Activated T-cell treated with anti-CD3 and anti-CD28 coated beads, Interleukin-2, amount 50 U/mL, for 24 hours (primary cell): Measurements from ENCODE around the gene CAMSAP1.

Source experiments
- DNase-seq: peaks from one replicate; pipeline ENCODE4 v3.0.0-alpha.2; 2020
- H3K27ac Mint-ChIP-seq: 2 replicates; pipeline ENCODE4 v1.8.0; 2020; ENCODE audit warnings: mild to moderate bottlenecking, mixed read lengths
- H3K27me3 Mint-ChIP-seq: 2 replicates; pipeline ENCODE4 v1.8.0; 2020; ENCODE audit warnings: mixed read lengths
- H3K36me3 Mint-ChIP-seq: 2 replicates; pipeline ENCODE4 v1.8.0; 2020; ENCODE audit warnings: low read depth, mixed read lengths
- H3K4me1 Mint-ChIP-seq: 2 replicates; pipeline ENCODE4 v1.8.0; 2020; ENCODE audit warnings: low read depth, mixed read lengths
- H3K4me3 Mint-ChIP-seq: 2 replicates; pipeline ENCODE4 v1.8.0; 2020; ENCODE audit warnings: mild to moderate bottlenecking, moderate library complexity, mixed read lengths
- H3K9me3 Mint-ChIP-seq: 2 replicates; pipeline ENCODE4 v1.8.0; 2020; ENCODE audit warnings: mixed read lengths

CAMSAP1 gene

GRCh38 chr9:135804581-135805421 lies 102.5 kb downstream of the CAMSAP1 start:
- no peak overlapping the region for H3K4me3 Mint-ChIP-seq
- no peaks in the 10 kb centered on the region for H3K9me3 Mint-ChIP-seq
- H3K4me1 Mint-ChIP-seq = peaks cover 8% of the 10 kb centered on the region
- H3K27ac Mint-ChIP-seq = no peak overlapping the region
- peaks cover 9% of the 10 kb centered on the region for H3K36me3 Mint-ChIP-seq
- DNase-seq = no peak
- no peaks in the 10 kb centered on the region for H3K27me3 Mint-ChIP-seq

DNA sequence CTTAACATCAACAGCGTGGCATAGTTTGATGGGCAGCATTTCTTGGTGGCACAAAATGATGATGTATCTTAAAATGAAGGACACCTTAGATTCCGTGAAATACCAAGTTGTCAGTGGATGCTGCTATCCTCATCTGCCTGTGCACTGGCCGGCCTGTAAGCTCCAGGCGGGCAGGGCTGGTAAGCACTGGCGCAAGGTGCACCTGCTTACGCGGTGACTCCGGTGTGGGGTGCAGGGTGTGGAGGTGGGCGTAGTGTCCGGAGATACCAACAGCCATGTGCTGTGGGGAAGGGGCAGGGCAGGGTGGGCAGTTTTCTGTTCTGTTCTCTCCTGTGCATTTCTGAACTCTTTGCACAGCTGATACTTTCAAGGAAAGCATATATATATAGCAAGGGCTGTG lies 103.9 kb downstream of the CAMSAP1 start:
- Mint-ChIP-seq H3K4me1 (peaks cover 8% of the 10 kb centered on the region), H3K4me3 (no peak overlapping the region), H3K36me3 (no peaks in the 10 kb centered on the region), H3K27ac (no peak overlapping the region), H3K27me3 (no peaks in the 10 kb centered on the region), H3K9me3 (no peaks in the 10 kb centered on the region)
- DNase-seq = no peak

GRCh38 chr9:135802876-135803419 lies 104.4 kb downstream of the CAMSAP1 start:
- Mint-ChIP-seq H3K36me3 (no peaks in the 10 kb centered on the region), H3K4me3 (no peak overlapping the region), H3K27me3 (no peaks in the 10 kb centered on the region), H3K4me1 (peaks cover 8% of the 10 kb centered on the region), H3K9me3 (no peaks in the 10 kb centered on the region), H3K27ac (no peak overlapping the region)
- no peak for DNase-seq

- Mint-ChIP-seq H3K27ac (no peak overlapping the region), H3K4me1 (peaks cover 7% of the 10 kb centered on the region), H3K4me3 (no peak overlapping the region), H3K9me3 (no peaks in the 10 kb centered on the region), H3K36me3 (no peaks in the 10 kb centered on the region), H3K27me3 (no peaks in the 10 kb centered on the region)
- no peak for DNase-seq
Observed at GRCh38 chr9:135801070-135801469, 106.3 kb downstream of the CAMSAP1 start.

GRCh38 chr9:135799261-135799660 lies 108.1 kb downstream of the CAMSAP1 start:
- no peaks in the 10 kb centered on the region for H3K27me3 Mint-ChIP-seq

GRCh38 chr9:135798263-135798585 lies 109.1 kb downstream of the CAMSAP1 start:
- DNase-seq = no peak
- Mint-ChIP-seq H3K4me3 (no peak overlapping the region), H3K9me3 (no peaks in the 10 kb centered on the region), H3K27me3 (no peaks in the 10 kb centered on the region), H3K27ac (peak overlapping the region; percentile 9), H3K36me3 (no peaks in the 10 kb centered on the region), H3K4me1 (no peaks in the 10 kb centered on the region)

More at GRCh38 chr9:135799261-135799660, 108.1 kb downstream of the CAMSAP1 start:
- peak overlapping the region; percentile 9 for H3K27ac Mint-ChIP-seq
- DNase-seq = no peak
- H3K4me1 Mint-ChIP-seq = no peaks in the 10 kb centered on the region
- H3K4me3 Mint-ChIP-seq = no peak overlapping the region
- no peaks in the 10 kb centered on the region for H3K9me3 Mint-ChIP-seq
- H3K36me3 Mint-ChIP-seq = no peaks in the 10 kb centered on the region

- Mint-ChIP-seq H3K9me3 (no peaks in the 10 kb centered on the region), H3K4me3 (no peak overlapping the region), H3K36me3 (no peaks in the 10 kb centered on the region), H3K4me1 (no peaks in the 10 kb centered on the region), H3K27ac (no peak overlapping the region), H3K27me3 (no peaks in the 10 kb centered on the region)
- DNase-seq = peak; percentile 60
Observed at GRCh38 chr9:135797507-135798262, 109.7 kb downstream of the CAMSAP1 start.

DNA sequence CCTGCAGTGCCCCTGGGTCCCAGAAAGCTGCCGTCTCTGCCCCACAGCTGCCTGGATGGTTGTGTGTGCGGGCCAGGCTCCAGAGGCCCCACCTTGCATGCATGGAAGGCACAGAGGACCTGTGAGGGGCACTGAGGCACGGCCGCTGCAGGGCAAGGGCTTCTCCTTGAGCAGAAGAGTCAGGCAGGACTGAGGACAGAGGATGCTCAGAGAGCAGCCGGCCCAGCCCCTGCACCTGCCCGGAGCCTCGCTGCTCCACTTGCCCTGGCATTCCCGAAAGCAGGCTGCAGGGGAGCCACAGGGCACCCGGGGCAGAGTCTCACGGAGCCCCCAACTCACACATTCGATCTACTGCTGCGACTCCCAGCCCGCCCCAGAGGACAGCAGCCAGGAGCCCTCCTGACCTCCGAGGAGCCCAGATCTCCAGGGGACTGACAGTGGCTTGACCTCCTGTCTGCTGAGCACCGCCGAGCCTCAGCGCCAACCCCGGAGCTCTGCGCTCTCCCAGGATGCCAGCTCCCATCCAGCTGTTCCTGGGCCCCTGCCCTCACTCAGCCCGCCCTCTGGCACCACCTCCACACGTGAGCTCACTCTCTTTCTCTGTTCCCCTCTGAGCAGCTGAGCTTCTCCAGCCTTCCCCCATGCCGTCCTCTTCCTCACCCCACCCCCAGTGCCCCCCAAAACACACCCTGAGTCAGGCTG lies 110.4 kb downstream of the CAMSAP1 start:
- Mint-ChIP-seq H3K4me1 (no peaks in the 10 kb centered on the region), H3K36me3 (no peaks in the 10 kb centered on the region), H3K27me3 (no peaks in the 10 kb centered on the region), H3K9me3 (no peaks in the 10 kb centered on the region), H3K27ac (no peak overlapping the region), H3K4me3 (no peak overlapping the region)
- no peak for DNase-seq

DNA sequence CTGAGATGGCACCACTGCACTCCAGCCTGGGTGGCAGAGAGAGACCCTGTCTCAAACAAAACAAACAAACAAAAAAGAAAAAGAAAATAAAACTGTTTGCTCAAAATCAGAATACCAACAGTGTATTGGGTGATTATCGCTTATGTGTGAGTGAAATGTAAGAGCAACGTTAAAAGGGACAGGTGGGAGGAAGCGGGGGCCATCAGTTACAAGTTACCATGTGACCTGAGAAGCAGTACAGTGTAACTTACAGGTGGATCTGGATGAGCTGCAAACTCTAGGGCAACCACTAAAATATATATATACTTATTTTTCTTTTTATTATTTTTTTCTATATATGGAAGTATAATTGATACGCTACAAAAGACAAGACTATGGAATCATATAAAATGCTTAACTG lies 112.0 kb downstream of the CAMSAP1 start:
- H3K27ac Mint-ChIP-seq = no peak overlapping the region
- H3K9me3 Mint-ChIP-seq = no peaks in the 10 kb centered on the region
- no peak for DNase-seq
- H3K36me3 Mint-ChIP-seq = no peaks in the 10 kb centered on the region
- no peaks in the 10 kb centered on the region for H3K4me1 Mint-ChIP-seq
- no peaks in the 10 kb centered on the region for H3K27me3 Mint-ChIP-seq
- H3K4me3 Mint-ChIP-seq = no peak overlapping the region

DNA sequence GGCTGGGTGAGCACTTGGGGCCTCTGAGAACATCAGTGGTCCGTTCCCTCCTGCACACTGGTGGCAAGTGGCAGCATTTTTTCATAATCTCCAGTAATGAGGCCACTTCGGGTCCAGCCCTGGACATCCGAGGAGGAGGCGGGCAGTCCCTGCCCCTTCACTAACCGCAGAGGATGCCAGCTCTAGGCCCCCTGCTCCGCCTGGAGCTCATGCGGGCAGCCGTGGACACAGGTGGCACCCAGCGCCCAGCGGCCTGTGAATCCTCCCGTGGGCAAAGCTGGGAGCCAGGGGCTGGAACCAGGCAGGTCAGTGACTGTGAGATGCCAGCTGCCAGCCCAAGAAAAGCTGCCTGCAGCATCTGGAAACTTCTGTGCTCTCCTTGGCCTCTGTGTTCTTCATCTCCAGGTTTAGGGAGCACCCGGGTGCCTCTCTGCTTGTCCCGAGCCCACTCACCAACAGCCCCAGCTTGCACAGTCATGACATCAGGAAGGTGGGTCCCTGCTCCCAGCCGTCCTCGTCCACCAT lies 112.9 kb downstream of the CAMSAP1 start:
- Mint-ChIP-seq H3K9me3 (no peaks in the 10 kb centered on the region), H3K4me3 (no peak overlapping the region), H3K27ac (no peak overlapping the region), H3K27me3 (no peaks in the 10 kb centered on the region), H3K36me3 (no peaks in the 10 kb centered on the region), H3K4me1 (no peaks in the 10 kb centered on the region)
- no peak for DNase-seq

- Mint-ChIP-seq H3K9me3 (no peaks in the 10 kb centered on the region), H3K4me1 (no peaks in the 10 kb centered on the region), H3K27ac (no peak overlapping the region), H3K27me3 (no peaks in the 10 kb centered on the region), H3K4me3 (no peak overlapping the region), H3K36me3 (no peaks in the 10 kb centered on the region)
- DNase-seq = no peak
Observed at GRCh38 chr9:135794057-135794335, 113.3 kb downstream of the CAMSAP1 start.

DNA sequence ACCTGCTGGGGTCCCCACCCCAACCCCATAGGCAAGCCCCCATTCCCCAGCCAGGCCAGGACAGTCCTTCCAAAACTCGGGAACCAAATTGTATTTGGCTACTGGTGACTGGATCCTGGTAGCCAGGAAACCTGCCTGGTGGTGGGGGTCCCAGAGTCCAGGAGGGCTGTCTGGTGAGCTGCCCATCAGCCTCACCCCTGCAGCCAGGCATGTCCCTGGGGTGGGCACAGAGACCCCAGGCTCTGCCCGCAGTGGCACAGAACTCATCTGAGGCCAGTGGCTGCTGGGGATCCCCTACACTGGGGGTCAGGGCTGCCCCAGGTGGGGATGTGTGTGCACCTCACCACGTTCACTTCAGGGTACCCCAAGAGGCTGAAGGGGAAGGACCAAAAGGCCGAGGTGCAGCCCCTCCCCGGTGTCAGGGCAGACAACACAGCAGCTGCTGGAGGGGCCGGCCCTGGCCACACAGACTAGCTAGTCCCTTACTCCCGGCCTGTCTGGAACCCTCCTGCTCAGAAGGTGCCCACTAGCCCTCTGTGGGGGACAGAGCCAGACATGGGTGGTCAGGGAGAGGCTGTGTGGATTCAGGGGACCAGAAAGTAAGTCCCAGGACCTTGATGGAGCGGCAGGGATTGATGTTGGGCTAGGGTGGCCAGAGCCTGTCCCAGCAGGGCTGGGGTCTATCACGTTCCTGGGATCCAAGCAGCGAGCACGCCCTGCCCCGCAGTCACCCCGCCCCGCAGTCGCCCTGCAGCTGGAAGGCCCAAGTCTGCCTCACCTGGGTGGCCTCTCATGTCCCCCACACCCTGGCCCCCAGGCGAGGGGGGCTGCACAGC lies 113.9 kb downstream of the CAMSAP1 start:
- Mint-ChIP-seq H3K27ac (no peak overlapping the region), H3K4me3 (no peak overlapping the region), H3K27me3 (no peaks in the 10 kb centered on the region), H3K9me3 (no peaks in the 10 kb centered on the region), H3K4me1 (no peaks in the 10 kb centered on the region), H3K36me3 (no peaks in the 10 kb centered on the region)
- DNase-seq = no peak

DNA sequence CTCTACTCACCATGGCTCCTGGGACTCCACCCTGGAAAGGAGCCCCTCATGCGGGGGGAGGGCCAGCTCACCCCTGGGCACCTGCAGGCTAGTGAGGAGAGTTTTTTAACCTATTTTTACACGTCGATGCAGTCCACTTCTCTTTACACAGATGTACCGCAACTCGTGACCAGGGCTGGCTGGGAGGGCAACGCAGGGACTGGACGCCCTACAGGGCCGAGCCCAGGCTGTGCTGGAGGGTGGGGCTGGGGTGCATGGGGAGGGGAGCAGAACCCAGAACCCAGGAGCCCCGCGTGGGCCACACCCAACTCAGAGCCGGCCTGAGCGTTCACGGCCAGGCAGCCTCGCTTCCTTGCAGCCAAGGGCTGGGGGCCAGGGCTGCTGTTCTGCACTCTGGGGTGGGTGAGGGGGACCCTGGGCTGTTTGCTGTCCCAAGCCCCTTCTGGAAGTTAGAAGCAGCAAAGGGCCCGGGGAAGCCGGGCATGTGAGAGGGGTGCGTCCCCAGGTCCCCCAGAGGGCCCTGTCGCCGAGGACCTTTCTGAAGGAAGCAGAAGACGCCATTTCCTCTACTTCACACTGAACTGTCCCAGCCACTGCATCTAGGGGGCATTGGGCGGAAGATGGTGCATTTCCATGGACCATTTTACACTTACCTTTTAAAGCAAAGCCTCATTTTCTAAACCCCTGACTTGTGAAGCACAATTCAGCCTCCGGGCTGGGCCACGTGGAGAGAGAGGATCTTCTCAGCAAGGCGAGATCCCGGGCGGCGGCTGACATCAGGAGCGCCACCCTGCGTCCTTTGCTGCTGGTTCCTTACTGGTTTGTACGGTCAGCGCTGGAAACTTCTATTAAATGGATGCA lies 114.8 kb downstream of the CAMSAP1 start:
- Mint-ChIP-seq H3K4me3 (no peak overlapping the region), H3K27ac (no peak overlapping the region), H3K27me3 (no peaks in the 10 kb centered on the region), H3K4me1 (no peaks in the 10 kb centered on the region), H3K9me3 (no peaks in the 10 kb centered on the region), H3K36me3 (no peaks in the 10 kb centered on the region)
- no peak for DNase-seq
